Bronchial epithelial cell (primary cell): ENCODE data around the gene MANBA. TPM values are rescaled to one million over a fixed set of nuclear protein-coding genes. Genes with fewer than 3 reads are reported as not detected.
"Not testable (repeated sequence)": the region's sequence is repeated elsewhere in the genome, so short reads cannot be mapped to it uniquely, and the experiment has no call there.

Source experiments
- DNase-seq: peaks from one replicate; pipeline ENCODE4 v3.0.0-alpha.2; 2010; ENCODE audit warnings: low read depth
- FAIRE-seq: peaks from 2 replicates; lab custom pipeline; 2011; peaks lifted over from hg19 to GRCh38; lab: Jason Lieb, UNC
- H3K27me3 ChIP-seq: 2 replicates; pipeline ENCODE4 v1.5.1; 2011; ENCODE audit warnings: low read length; ENCODE audit not compliant: control insufficient read depth, insufficient read depth
- H3K36me3 ChIP-seq: 2 replicates; pipeline ENCODE4 v1.5.1; 2011; ENCODE audit warnings: low read length; ENCODE audit not compliant: control insufficient read depth, insufficient read depth
- H3K4me3 ChIP-seq: 2 replicates; pipeline ENCODE4 v1.5.1; 2011; ENCODE audit warnings: mild to moderate bottlenecking, low read depth, low read length, control low read depth
- total RNA-seq: library from RNA; depleted of rRNA; stranded (reverse); fragments of >200 nt; gene quantifications from 2 replicates; pipeline ENCODE4 v1.2.1, GENCODE V29; 2014
- TF ChIP-seq, protein P1 (sequence below): IDR thresholded peaks from 2 replicates; pipeline ENCODE4 v1.5.1; 2011; ENCODE audit warnings: mild to moderate bottlenecking, moderate library complexity, low read length, control low read depth, inconsistent platforms; ENCODE audit not compliant: insufficient read depth, severe bottlenecking

MANBA gene
- total RNA-seq, 1 donor from 2014 or later, result 60.3 TPM

- TF ChIP-seq, protein P1, sequence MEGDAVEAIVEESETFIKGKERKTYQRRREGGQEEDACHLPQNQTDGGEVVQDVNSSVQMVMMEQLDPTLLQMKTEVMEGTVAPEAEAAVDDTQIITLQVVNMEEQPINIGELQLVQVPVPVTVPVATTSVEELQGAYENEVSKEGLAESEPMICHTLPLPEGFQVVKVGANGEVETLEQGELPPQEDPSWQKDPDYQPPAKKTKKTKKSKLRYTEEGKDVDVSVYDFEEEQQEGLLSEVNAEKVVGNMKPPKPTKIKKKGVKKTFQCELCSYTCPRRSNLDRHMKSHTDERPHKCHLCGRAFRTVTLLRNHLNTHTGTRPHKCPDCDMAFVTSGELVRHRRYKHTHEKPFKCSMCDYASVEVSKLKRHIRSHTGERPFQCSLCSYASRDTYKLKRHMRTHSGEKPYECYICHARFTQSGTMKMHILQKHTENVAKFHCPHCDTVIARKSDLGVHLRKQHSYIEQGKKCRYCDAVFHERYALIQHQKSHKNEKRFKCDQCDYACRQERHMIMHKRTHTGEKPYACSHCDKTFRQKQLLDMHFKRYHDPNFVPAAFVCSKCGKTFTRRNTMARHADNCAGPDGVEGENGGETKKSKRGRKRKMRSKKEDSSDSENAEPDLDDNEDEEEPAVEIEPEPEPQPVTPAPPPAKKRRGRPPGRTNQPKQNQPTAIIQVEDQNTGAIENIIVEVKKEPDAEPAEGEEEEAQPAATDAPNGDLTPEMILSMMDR, result no peak
- FAIRE-seq (no peak), DNase-seq (no peak)
- Histone ChIP-seq H3K4me3 (no peak overlapping the region), H3K36me3 (no peaks in the 10 kb centered on the region), H3K27me3 (no peaks in the 10 kb centered on the region)
Observed at GRCh38 chr4:102726068-102726467, 34.7 kb downstream of the MANBA start.

- FAIRE-seq, result no peak
- Histone ChIP-seq H3K27me3 (no peaks in the 10 kb centered on the region), H3K4me3 (no peak overlapping the region), H3K36me3 (no peaks in the 10 kb centered on the region)
- TF ChIP-seq, protein P1, result no peak
- no peak for DNase-seq
Observed at GRCh38 chr4:102725229-102725628, 35.5 kb downstream of the MANBA start.

- Histone ChIP-seq H3K36me3 (no peaks in the 10 kb centered on the region), H3K27me3 (no peaks in the 10 kb centered on the region), H3K4me3 (no peak overlapping the region)
- TF ChIP-seq, protein P1, result no peak
- DNase-seq (no peak), FAIRE-seq (no peak)
Observed at GRCh38 chr4:102723511-102723910, 37.3 kb downstream of the MANBA start.

DNA sequence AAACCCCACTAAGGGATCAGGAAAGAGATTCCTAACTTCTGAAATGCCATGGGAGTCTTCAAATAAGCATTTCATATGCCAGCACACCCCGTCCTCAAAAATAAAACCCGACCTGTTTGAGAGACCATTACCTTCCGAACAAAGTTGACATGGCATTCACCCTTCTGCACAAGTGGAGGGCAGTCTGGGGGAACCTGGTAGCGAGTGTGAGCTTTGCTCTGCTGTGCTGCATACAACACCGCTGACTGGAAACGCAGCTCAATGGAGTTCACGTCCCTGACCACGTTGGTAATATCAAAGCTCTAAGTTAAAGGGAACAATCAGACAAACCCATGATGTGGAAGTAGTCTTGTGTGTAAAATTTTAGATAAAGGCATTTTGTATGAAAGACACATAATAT, 38.0 kb downstream of the MANBA start:
- FAIRE-seq (no peak), DNase-seq (no peak)
- Histone ChIP-seq H3K27me3 (no peaks in the 10 kb centered on the region), H3K36me3 (no peaks in the 10 kb centered on the region), H3K4me3 (no peak overlapping the region)
- TF ChIP-seq, protein P1, result no peak

GRCh38 chr4:102718833-102719575, 41.8 kb downstream of the MANBA start:
- FAIRE-seq, result not testable (repeated sequence)

DNA sequence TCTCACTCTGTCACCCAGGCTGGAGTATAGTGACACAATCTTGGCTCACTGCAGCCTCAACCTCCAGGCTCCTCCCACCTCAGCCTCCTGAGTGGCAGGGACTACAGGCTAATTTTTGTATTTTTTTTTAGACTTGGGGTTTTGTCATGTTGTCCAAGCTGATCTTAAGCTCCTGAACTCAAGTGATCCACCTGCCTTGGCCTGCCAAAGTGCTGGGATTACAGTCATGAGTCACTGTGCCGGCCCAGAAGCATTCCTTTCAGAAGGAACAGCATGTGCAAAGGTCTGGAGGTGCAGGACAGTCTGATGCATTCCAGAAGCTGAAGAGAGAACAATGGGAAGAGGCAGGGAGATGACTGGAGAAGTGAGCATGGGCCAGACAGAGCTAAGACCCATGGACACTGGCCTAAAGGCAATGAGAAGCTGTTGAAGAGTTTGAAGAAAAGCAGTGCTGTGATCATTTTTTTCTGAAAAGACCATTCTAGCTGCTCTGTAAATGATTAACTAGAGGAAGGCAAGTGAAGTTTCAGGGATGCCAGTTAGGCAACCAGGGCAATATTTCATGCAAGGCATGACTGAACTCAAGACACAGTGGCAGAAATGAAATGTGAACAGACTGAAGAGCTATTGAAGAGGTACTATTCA, 43.2 kb downstream of the MANBA start:
- peak; percentile 82 for DNase-seq
- TF ChIP-seq, protein P1, result no peak
- no peaks in the 10 kb centered on the region for H3K36me3 ChIP-seq
- no peaks in the 10 kb centered on the region for H3K27me3 ChIP-seq
- no peak overlapping the region for H3K4me3 ChIP-seq
- peak; percentile 50 for FAIRE-seq

More at GRCh38 chr4:102718833-102719575, 41.8 kb downstream of the MANBA start:
- H3K4me3 ChIP-seq, H3K36me3 ChIP-seq, H3K27me3 ChIP-seq, DNase-seq: not testable (repeated sequence)
